Measurements from ENCODE around the gene LGR4. TPM values are rescaled to one million over a fixed set of nuclear protein-coding genes. Genes with fewer than 3 reads are reported as not detected.

Gene LGR4
- total RNA-seq, 1 donor from 2014 or later: not detected

DNA sequence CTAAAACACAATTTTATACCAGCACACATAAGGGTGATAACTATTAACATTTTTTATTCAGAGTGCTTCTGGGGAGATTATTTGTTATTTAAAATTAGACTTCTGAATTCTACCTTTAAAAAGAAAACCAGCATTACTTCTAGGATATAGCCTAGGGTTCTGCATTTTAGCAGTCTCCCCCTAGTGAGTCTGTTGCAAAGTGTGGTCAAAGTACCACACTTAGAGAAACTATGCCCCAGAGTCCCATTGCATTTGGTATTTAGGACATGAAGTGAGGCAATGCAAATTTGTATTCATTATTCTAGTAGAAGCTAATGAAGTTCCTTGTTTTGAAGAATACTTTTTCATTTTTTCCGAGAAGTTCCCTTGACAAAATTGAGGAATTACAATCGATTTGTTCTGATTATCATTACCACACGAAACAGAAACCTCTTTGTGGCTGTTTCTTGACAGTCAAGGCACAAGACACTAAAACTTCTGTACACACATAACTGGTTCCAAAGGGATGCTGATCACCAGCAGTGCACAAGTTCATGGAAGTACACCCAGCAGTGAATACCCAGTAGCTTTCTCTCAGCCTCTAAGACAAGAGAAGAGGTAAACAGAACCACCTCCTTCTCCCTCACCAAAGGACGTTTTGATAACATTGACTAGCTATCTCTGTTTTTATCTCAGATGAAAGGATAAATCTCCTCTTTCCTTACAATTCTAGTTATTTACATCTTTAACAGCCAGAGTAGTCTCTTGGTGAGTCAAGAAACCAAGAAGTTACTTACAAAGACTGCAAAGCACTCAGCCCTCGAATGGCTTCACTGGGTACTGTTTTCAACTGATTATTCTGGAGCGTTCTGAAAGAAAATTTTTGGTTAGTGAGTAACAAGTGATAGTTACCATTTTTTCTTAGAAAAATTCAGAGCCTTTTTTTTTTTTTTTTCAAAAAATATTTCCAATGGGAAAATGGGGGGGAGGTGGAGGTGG is 82.0 kb downstream of the LGR4 start:
- Mint-ChIP-seq H3K4me3 (no peak overlapping the region), H3K27me3 (peaks cover 8% of the 10 kb centered on the region), H3K9me3 (no peaks in the 10 kb centered on the region), H3K4me1 (peaks cover 2% of the 10 kb centered on the region), H3K27ac (no peak overlapping the region), H3K36me3 (ENCODE audit: low read depth) (no peaks in the 10 kb centered on the region)
- intact Hi-C loops (cut with micrococcal nuclease): no loop called here
- no peak for DNase-seq

GRCh38 chr11:27388869-27389268 is 83.7 kb downstream of the LGR4 start:
- no peak overlapping the region for H3K4me3 Mint-ChIP-seq
- no peaks in the 10 kb centered on the region for H3K9me3 Mint-ChIP-seq
- peaks cover 2% of the 10 kb centered on the region for H3K4me1 Mint-ChIP-seq
- no peak for DNase-seq
- intact Hi-C loops (cut with micrococcal nuclease): loop anchor here (2.0 kb wide), 1 partner anchor 70 kb away; no protein-coding TSS in a partner anchor
- H3K27ac Mint-ChIP-seq: no peak overlapping the region
- H3K36me3 Mint-ChIP-seq (ENCODE audit: low read depth): no peaks in the 10 kb centered on the region
- H3K27me3 Mint-ChIP-seq: peaks cover 13% of the 10 kb centered on the region

DNA sequence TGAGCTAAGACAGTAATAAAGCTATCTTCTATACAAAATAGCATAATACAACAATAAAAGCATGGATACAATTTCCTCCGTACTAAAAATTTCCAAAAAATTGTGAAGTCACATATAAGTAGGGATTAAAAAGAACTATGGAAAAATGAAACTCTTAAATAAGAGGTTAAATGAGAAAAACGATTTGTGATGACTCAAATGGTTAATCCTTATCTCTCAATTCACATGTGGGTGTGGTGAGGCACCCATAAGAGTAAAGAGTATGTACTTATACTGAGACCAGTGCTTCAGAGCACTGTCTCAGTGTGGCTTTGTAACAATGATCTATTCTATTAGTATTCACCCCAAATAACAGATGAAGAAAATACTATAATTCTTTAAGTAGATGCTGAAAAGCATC is 84.6 kb downstream of the LGR4 start:
- Mint-ChIP-seq H3K27me3 (peaks cover 13% of the 10 kb centered on the region), H3K4me1 (peaks cover 2% of the 10 kb centered on the region), H3K9me3 (no peaks in the 10 kb centered on the region), H3K36me3 (ENCODE audit: low read depth) (no peaks in the 10 kb centered on the region), H3K4me3 (no peak overlapping the region), H3K27ac (no peak overlapping the region)
- DNase-seq: no peak
- intact Hi-C loops (cut with micrococcal nuclease): loop anchor here (2.0 kb wide), 1 partner anchor 69 kb away; no protein-coding TSS in a partner anchor

- H3K4me3 Mint-ChIP-seq: no peak overlapping the region
- intact Hi-C loops (cut with micrococcal nuclease): no loop called here
- DNase-seq: no peak
- no peak overlapping the region for H3K27ac Mint-ChIP-seq
- H3K36me3 Mint-ChIP-seq (ENCODE audit: low read depth): no peaks in the 10 kb centered on the region
- H3K4me1 Mint-ChIP-seq: peaks cover 2% of the 10 kb centered on the region
- H3K27me3 Mint-ChIP-seq: peaks cover 13% of the 10 kb centered on the region
- no peaks in the 10 kb centered on the region for H3K9me3 Mint-ChIP-seq
Measured at GRCh38 chr11:27387362-27387761, 85.2 kb downstream of the LGR4 start.

GRCh38 chr11:27386181-27386845 is 86.3 kb downstream of the LGR4 start:
- Mint-ChIP-seq H3K27me3 (peaks cover 13% of the 10 kb centered on the region), H3K27ac (no peak overlapping the region), H3K9me3 (no peaks in the 10 kb centered on the region), H3K4me3 (no peak overlapping the region), H3K36me3 (ENCODE audit: low read depth) (no peaks in the 10 kb centered on the region), H3K4me1 (peaks cover 2% of the 10 kb centered on the region)
- intact Hi-C loops (cut with micrococcal nuclease): no loop called here
- no peak for DNase-seq

DNA sequence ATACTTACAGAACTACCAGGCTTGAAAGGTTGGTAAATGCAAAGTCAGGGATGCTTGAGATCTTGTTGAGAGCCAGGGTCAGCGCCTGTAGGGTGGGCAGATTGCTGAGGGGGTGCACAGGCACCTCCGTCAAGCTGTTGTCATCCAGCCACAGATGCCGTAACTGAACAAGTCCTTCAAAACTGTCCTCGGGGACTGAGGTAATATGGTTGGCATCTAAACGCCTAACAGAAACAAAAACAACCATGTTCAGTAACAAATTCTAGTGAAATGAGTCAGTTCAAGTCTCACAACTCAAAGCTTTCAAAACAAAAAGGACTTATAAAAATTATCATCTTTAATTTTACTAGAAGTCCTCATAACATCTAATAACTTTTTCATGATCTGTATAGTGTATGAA is 87.3 kb downstream of the LGR4 start:
- H3K4me1 Mint-ChIP-seq: peaks cover 2% of the 10 kb centered on the region
- DNase-seq: no peak
- intact Hi-C loops (cut with micrococcal nuclease): no loop called here
- peaks cover 15% of the 10 kb centered on the region for H3K27me3 Mint-ChIP-seq
- no peak overlapping the region for H3K4me3 Mint-ChIP-seq
- no peaks in the 10 kb centered on the region for H3K36me3 Mint-ChIP-seq (ENCODE audit: low read depth)
- no peaks in the 10 kb centered on the region for H3K9me3 Mint-ChIP-seq
- H3K27ac Mint-ChIP-seq: no peak overlapping the region

DNA sequence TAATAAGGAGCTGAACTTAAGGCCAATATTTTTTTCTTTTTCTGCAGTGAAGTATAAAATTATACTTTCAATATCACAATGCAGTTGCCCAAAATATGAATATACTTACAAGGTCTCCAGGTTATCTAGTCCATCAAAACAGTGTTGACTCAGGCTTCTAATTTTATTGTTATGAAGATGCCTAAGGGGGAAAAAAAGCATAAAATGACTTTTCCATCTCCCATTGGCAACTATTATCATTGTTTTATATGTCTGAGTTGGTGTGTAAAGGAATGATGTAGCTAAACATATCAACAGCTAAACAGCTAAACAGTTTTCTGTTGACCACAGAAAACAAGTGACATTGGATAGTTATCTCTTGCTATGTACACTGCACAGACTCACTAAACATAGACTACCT is 88.4 kb downstream of the LGR4 start:
- no peaks in the 10 kb centered on the region for H3K36me3 Mint-ChIP-seq (ENCODE audit: low read depth)
- DNase-seq: no peak
- H3K4me1 Mint-ChIP-seq: peaks cover 2% of the 10 kb centered on the region
- no peak overlapping the region for H3K27ac Mint-ChIP-seq
- no peak overlapping the region for H3K4me3 Mint-ChIP-seq
- H3K27me3 Mint-ChIP-seq: peaks cover 19% of the 10 kb centered on the region
- intact Hi-C loops (cut with micrococcal nuclease): no loop called here
- H3K9me3 Mint-ChIP-seq: no peaks in the 10 kb centered on the region

DNA sequence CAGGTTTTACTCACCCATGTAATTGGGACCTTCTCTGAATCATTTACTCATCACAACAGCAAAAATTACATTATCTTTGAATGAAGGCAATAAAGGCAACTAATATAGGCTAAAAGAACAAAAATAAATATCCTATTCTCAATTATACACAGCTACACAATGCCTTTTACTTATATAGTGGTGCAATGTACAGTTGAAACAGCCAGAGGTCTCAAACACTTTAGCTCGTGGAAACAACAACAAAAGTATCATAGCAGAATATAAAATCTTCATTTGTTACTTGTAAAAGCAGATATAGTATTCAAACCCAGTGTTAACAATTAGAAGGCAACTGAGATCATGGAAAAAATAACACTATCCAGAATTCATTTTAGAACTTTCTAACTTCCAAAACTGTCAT is 88.9 kb downstream of the LGR4 start:
- Mint-ChIP-seq H3K9me3 (no peaks in the 10 kb centered on the region), H3K36me3 (ENCODE audit: low read depth) (no peaks in the 10 kb centered on the region), H3K4me1 (no peaks in the 10 kb centered on the region), H3K4me3 (no peak overlapping the region), H3K27me3 (peaks cover 19% of the 10 kb centered on the region), H3K27ac (no peak overlapping the region)
- intact Hi-C loops (cut with micrococcal nuclease): no loop called here
- no peak for DNase-seq

GRCh38 chr11:27381238-27381666 is 91.3 kb downstream of the LGR4 start:
- no peak overlapping the region for H3K27ac Mint-ChIP-seq
- DNase-seq: no peak
- H3K36me3 Mint-ChIP-seq (ENCODE audit: low read depth): no peaks in the 10 kb centered on the region
- no peak overlapping the region for H3K4me3 Mint-ChIP-seq
- H3K27me3 Mint-ChIP-seq: peaks cover 15% of the 10 kb centered on the region
- no peaks in the 10 kb centered on the region for H3K9me3 Mint-ChIP-seq
- no peaks in the 10 kb centered on the region for H3K4me1 Mint-ChIP-seq
- intact Hi-C loops (cut with micrococcal nuclease): no loop called here

DNA sequence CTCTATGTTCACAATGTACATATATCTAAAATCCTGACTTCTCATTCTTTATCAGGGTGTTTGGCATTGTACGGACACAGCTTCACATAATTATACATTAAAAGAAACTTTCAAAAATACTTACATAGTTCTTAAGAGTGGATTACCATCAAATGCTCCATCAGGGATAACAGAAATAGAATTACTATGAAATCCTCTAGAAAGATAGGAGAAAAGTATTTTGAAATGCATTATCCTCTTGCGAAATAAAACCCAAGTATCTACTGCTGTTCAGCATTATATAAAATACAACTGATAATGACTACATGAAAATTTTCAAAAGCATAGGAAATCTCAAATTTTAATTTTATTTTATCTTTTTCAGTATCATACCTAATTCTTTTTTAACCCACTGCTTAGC is 91.8 kb downstream of the LGR4 start:
- no peak for DNase-seq
- Mint-ChIP-seq H3K4me1 (no peaks in the 10 kb centered on the region), H3K27me3 (peaks cover 14% of the 10 kb centered on the region), H3K27ac (no peak overlapping the region), H3K4me3 (no peak overlapping the region), H3K9me3 (no peaks in the 10 kb centered on the region), H3K36me3 (ENCODE audit: low read depth) (no peaks in the 10 kb centered on the region)
- intact Hi-C loops (cut with micrococcal nuclease): no loop called here

DNA sequence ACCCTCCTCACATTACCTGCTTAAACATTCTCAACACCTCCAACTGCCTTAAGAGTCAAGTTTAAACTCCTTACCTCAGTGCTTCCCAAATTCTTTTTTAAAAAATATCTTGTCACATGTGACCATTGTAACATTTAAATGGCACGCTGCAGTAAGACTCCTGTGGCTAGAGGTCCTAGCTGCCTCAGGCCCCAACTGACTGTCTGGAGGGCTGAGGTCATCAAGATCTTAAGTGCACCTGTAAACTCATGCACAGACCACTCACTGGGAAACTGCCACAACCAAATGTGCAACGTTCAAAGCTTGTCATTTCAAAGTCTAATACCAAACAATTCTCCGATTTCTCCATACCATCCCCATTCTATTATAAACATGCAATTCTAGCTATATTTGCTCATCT is 93.1 kb downstream of the LGR4 start:
- H3K9me3 Mint-ChIP-seq: no peaks in the 10 kb centered on the region
- no peaks in the 10 kb centered on the region for H3K36me3 Mint-ChIP-seq (ENCODE audit: low read depth)
- H3K27me3 Mint-ChIP-seq: peaks cover 11% of the 10 kb centered on the region
- DNase-seq: no peak
- H3K4me1 Mint-ChIP-seq: no peaks in the 10 kb centered on the region
- H3K4me3 Mint-ChIP-seq: no peak overlapping the region
- no peak overlapping the region for H3K27ac Mint-ChIP-seq
- intact Hi-C loops (cut with micrococcal nuclease): no loop called here

DNA sequence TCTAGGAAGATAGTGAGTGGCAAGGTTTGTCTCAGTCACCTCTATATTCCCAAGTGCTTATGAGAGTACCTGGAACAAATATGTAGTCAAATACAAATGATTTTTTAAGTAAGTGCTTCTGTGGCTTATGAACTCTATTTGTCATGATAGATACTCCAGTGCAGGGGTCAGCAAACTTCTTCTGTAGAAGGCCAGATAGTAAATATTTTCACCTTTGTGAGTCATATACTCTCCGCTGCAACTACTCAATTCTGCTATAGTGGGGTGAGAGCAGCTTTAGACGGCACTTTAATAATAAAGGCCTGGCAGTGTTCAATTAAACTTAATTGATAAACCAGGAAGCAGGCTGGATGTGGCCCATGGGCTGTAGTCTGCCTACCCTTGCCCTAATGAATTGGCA is 97.2 kb downstream of the LGR4 start:
- H3K27me3 Mint-ChIP-seq: peaks cover 6% of the 10 kb centered on the region
- H3K36me3 Mint-ChIP-seq (ENCODE audit: low read depth): no peaks in the 10 kb centered on the region
- H3K4me1 Mint-ChIP-seq: no peaks in the 10 kb centered on the region
- no peak overlapping the region for H3K4me3 Mint-ChIP-seq
- no peaks in the 10 kb centered on the region for H3K9me3 Mint-ChIP-seq
- no peak for DNase-seq
- no peak overlapping the region for H3K27ac Mint-ChIP-seq
- intact Hi-C loops (cut with micrococcal nuclease): no loop called here

GRCh38 chr11:27373856-27374602 is 98.6 kb downstream of the LGR4 start:
- no peak overlapping the region for H3K27ac Mint-ChIP-seq
- H3K36me3 Mint-ChIP-seq (ENCODE audit: low read depth): no peaks in the 10 kb centered on the region
- no peak overlapping the region for H3K4me3 Mint-ChIP-seq
- no peaks in the 10 kb centered on the region for H3K4me1 Mint-ChIP-seq
- H3K9me3 Mint-ChIP-seq: no peaks in the 10 kb centered on the region
- DNase-seq: no peak
- intact Hi-C loops (cut with micrococcal nuclease): no loop called here
- peaks cover 3% of the 10 kb centered on the region for H3K27me3 Mint-ChIP-seq

DNA sequence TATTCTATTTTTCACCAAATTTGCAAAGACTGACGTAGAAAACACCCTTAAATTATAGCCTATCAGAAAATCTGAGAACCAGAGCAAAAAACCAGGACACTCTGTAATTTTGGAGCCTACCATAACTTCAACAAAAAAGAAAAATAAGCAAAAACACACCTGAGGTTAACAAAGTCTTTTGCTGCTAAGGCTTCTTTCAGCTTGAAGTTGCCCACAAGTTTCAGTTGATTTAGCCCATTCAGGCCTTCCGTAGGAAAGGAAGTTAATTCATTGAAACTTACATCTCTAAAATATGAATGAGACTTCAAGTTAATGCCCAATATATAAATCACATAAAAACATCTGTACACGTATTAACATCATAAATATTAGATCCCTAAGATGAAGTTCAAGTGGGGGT is 99.2 kb downstream of the LGR4 start:
- H3K27ac Mint-ChIP-seq: no peak overlapping the region
- no peaks in the 10 kb centered on the region for H3K9me3 Mint-ChIP-seq
- peaks cover 6% of the 10 kb centered on the region for H3K27me3 Mint-ChIP-seq
- DNase-seq: no peak
- no peak overlapping the region for H3K4me3 Mint-ChIP-seq
- H3K36me3 Mint-ChIP-seq (ENCODE audit: low read depth): no peaks in the 10 kb centered on the region
- intact Hi-C loops (cut with micrococcal nuclease): no loop called here
- no peaks in the 10 kb centered on the region for H3K4me1 Mint-ChIP-seq

Measured in activated CD4-positive, alpha-beta T cell treated with anti-CD3 and anti-CD28 coated beads, Interleukin-2, amount 10 ng/mL, durations not matched to agents 24 days and 14 days (primary cell).